Esophagus muscularis mucosa (tissue), 4 donors: ENCODE results near the gene ZNF436. TPM values are rescaled to one million over a fixed set of nuclear protein-coding genes. Genes with fewer than 3 reads are reported as not detected.
A peak's percentile ranks its signal among the peaks of the same experiment; 100 is the strongest.
"Not testable (repeated sequence)": the region's sequence is repeated elsewhere in the genome, so short reads cannot be mapped to it uniquely, and the experiment has no call there.

Experiments used
- DNase-seq: peaks from one replicate; pipeline ENCODE4 v3.0.0-alpha.2; 2017; ENCODE audit errors: extremely low spot score
- H3K27ac ChIP-seq, 4 donors: fragments of 200-600 bp; sonication (generic); replicated peaks in 1 of 4; 1 replicate in 3 of 4; 2 replicates in 1 of 4; pipeline ENCODE4 v1.5.1; 2016 to 2019; ENCODE audit warnings: mild to moderate bottlenecking in 1 of 4
- H3K27me3 ChIP-seq, 4 donors: fragments of 200-600 bp; sonication (generic); one replicate each; pipeline versions ENCODE4 v1.5.1 to v1.6.0; 2016 to 2019
- H3K36me3 ChIP-seq, 4 donors: fragments of 200-600 bp; sonication (generic); one replicate each; pipeline ENCODE4 v1.5.1; 2016 to 2019
- H3K4me1 ChIP-seq, 4 donors: fragments of 200-600 bp; sonication (generic); one replicate each; pipeline ENCODE4 v1.5.1; 2016 to 2019
- H3K4me3 ChIP-seq, 4 donors: fragments of 200-600 bp; sonication (generic); 1 replicate in 2 of 4; 2 replicates in 2 of 4; pipeline ENCODE4 v1.5.1; 2016 to 2019; ENCODE audit warnings: mild to moderate bottlenecking in 4 of 4, moderate library complexity in 1 of 4
- H3K9me3 ChIP-seq, 4 donors: fragments of 200-600 bp; sonication (generic); 1 replicate in 3 of 4; 2 replicates in 1 of 4; pipeline ENCODE4 v1.5.1; 2016 to 2019
- EP300 ChIP-seq: sonication (generic); formaldehyde crosslinking; IDR thresholded peaks from one replicate; pipeline ENCODE4 v1.6.1; 2017; ENCODE audit warnings: antibody characterized with exemption
- POLR2A ChIP-seq: fragments of 450-650 bp; IDR thresholded peaks from one replicate; pipeline ENCODE4 v1.6.1; 2017; ENCODE audit warnings: antibody characterized with exemption, moderate library complexity, mild to moderate bottlenecking, low read depth
- POLR2AphosphoS5 ChIP-seq, 2 donors: sonication (generic); formaldehyde crosslinking; IDR thresholded peaks; one replicate each; pipeline ENCODE4 v1.6.1; 2017; ENCODE audit warnings: antibody characterized with exemption in 2 of 2
- WGBS: methylation state at CpG from one replicate; pipeline ENCODE4 v1.1.5; 2018; 5-methylcytosine and 5-hydroxymethylcytosine counted together
- intact Hi-C: fragments of 100-400 bp; cut with DNase I; formaldehyde crosslinking; loops from one replicate; pipeline ENCODE4 v1.15.1; 2023
- total RNA-seq, 4 donors: library from RNA; depleted of rRNA; stranded (reverse); fragments of >200 nt; gene quantifications; one replicate each; pipeline versions ENCODE4 v1.1.0 to v1.2.1, GENCODE V29; 2016
- TF ChIP-seq, protein P1 (sequence below), 3 experiments: fragments of 200-600 bp in 2 of 3; fragments of 450-650 bp in 1 of 3; sonication (generic) in 2 of 3; IDR thresholded peaks; one replicate each; pipeline ENCODE4 v1.5.1; 2017 to 2019; ENCODE audit warnings: antibody characterized with exemption in 3 of 3, mild to moderate bottlenecking in 2 of 3, moderate library complexity in 1 of 3

ZNF436 gene
- total RNA-seq, 4 donors from 2014 or later, result 13.7 to 36.8 (median 16.4) TPM

DNA sequence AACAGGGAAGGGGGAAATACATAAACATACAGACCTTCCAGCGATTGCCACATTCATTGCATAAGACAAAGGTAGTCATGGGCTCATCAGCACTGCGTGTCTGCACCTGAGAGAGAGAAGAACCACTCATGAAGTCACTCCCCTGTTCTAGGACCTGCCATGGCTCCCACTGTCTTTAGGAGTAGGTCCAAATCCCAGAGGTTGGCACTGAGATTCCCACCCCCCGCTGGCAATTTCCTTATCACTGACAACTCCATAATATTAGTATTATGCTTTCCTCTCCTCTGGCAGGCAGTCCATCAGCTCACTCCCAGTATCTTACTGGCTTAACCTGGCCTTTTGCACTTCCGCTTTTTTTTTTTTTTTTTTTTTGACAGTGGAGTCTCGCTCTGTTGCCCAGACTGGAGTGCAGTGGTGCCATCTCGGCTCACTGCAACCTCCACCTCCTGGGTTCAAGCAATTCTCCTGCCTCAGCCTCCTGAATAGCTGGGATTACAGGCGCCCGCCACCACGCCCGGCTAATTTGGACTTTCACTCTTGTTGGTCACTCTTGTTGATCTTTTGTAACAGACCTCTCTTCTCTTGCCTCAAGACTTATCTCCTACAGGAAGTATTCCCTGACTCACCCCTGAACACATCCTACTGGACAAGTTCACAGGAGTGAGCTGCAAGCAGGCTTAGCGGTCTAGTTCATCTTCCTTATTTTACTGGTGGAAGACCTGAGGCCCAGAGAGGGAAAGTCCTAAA is 14.8 kb upstream of the ZNF436 start:
- no peak for DNase-seq
- peak overlapping the region in 2 of 4 donors; percentile 27 to 31 for H3K27ac ChIP-seq
- WGBS, result 80% methylated on average over 11 of the region's 11 CpGs

DNA sequence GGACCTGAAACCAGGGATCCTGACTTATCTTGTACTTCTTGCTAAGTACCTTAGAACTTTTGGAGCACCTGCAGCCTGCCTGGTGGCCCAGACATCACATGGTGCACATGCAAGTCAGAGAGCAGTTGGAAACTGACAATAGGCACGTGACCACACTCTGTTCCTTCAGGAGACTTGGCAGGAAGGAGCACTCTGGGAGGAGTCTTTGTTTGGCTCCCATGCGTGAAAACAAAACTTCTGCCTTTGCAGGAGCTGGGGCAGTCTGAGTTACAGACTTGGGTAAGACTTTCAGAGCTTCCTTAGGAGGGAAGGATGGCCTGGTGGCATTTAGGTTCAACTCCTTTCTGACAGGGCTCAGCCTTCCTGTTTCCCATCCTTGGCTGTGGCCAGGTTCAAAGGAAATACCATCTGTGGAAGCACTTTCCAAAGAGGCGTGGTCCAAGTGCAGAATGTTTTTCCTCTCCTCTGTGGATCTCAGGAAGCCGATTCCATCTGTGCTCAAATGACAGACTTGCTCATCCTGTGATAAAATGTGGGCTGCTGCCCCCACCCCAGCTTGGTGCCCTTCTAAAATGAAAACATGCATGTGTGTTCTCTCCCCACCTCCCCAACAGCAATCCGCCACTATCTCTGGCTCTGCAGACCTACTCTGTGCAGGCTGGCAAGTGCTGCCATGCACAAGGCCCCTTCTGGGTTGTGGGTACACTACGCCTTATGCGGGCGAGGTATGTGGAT is 14.1 kb upstream of the ZNF436 start:
- no peak for DNase-seq
- H3K36me3 ChIP-seq, result peaks cover 7 to 52% (median 20%) of the 10 kb centered on the region in 4 donors
- peak overlapping the region in 3 of 4 donors; percentile 2 to 27 (median 11) for H3K27ac ChIP-seq
- no peak overlapping the region for H3K4me3 ChIP-seq
- no peaks in the 10 kb centered on the region for H3K27me3 ChIP-seq
- 63% methylated on average over 7 of the region's 8 CpGs for WGBS
- intact Hi-C loops, result no loop called here
- peaks cover 14 to 27% (median 22%) of the 10 kb centered on the region in 4 donors for H3K4me1 ChIP-seq
- H3K9me3 ChIP-seq, result no peaks in the 10 kb centered on the region
- peak in 1 of 2 donors; percentile 39 for TF ChIP-seq POLR2AphosphoS5 (IDR thresholded peaks at IDR 0.05)
- no peak for TF ChIP-seq EP300

More for the DNA sequence above, 14.8 kb upstream of the ZNF436 start:
- H3K27me3 ChIP-seq, result no peaks in the 10 kb centered on the region
- H3K9me3 ChIP-seq, result no peaks in the 10 kb centered on the region
- peaks cover 7 to 52% (median 20%) of the 10 kb centered on the region in 4 donors for H3K36me3 ChIP-seq
- TF ChIP-seq EP300 (no peak), POLR2A (no peak), POLR2AphosphoS5 (IDR thresholded peaks at IDR 0.05) (no peak)
- TF ChIP-seq, protein P1, sequence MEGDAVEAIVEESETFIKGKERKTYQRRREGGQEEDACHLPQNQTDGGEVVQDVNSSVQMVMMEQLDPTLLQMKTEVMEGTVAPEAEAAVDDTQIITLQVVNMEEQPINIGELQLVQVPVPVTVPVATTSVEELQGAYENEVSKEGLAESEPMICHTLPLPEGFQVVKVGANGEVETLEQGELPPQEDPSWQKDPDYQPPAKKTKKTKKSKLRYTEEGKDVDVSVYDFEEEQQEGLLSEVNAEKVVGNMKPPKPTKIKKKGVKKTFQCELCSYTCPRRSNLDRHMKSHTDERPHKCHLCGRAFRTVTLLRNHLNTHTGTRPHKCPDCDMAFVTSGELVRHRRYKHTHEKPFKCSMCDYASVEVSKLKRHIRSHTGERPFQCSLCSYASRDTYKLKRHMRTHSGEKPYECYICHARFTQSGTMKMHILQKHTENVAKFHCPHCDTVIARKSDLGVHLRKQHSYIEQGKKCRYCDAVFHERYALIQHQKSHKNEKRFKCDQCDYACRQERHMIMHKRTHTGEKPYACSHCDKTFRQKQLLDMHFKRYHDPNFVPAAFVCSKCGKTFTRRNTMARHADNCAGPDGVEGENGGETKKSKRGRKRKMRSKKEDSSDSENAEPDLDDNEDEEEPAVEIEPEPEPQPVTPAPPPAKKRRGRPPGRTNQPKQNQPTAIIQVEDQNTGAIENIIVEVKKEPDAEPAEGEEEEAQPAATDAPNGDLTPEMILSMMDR (IDR thresholded peaks at IDR 0.05), result no peak
- intact Hi-C loops, result no loop called here
- no peak overlapping the region for H3K4me3 ChIP-seq
- peaks cover 14 to 22% (median 19%) of the 10 kb centered on the region in 4 donors for H3K4me1 ChIP-seq

DNA sequence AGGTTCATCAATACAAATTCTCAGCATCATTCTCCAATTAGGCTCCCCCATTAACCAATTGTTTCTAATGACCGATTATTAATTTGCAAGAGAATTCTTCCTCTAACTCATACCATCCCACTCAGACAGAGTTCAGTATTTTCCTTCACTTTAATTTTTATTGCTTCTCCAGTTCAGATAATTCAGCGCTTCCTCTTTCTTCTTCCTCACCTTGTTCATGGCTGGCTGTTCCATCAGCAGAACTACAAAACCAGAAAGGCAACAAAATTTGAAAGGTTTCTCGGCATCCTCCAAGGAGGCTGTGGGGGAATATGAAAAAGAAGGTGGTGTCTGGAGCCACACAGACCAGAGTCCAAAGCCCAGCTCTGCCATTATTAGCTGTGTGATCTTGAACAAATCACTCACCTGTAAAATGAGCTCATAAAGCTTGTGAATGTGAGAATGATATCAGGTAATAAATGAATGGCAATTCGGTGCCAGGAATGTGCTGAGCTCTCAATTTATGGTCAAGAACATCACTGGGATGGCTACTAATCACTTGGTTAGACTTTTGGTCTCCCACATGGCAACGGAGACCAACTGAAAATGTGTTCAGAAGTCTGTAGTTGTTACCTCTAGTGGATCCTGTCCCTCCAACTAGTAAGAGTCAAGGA is 11.7 kb upstream of the ZNF436 start:
- Histone ChIP-seq H3K4me3 (no peak overlapping the region), H3K4me1 (peaks cover 23 to 48% (median 40%) of the 10 kb centered on the region in 4 donors), H3K9me3 (no peaks in the 10 kb centered on the region), H3K27ac (no peak overlapping the region), H3K27me3 (no peaks in the 10 kb centered on the region), H3K36me3 (peaks cover 7 to 42% (median 15%) of the 10 kb centered on the region in 4 donors)
- 91% methylated on average over 5 of the region's 5 CpGs for WGBS
- intact Hi-C loops, result no loop called here
- no peak for DNase-seq
- TF ChIP-seq POLR2AphosphoS5 (IDR thresholded peaks at IDR 0.05) (no peak), POLR2A (no peak)

DNA sequence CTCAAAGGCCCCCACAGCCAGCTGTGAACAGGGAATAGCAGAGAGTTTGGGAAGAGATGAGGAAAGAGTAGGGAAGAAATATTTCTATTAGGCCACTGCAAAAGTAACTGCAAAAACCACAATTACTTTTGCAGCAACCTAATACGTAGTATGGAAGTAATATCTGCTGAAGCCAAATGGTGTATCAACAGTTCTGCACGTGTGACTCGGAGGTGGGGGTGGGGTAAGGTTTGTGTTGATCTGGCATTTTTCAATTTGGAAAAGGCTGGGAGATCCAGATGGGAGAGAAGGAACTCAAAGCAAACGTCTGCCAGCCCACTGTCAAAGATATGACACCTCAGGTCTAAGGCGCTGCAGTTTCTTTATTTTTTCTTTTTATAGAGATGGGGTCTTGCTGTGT is 11.1 kb upstream of the ZNF436 start:
- Histone ChIP-seq H3K27me3 (no peaks in the 10 kb centered on the region), H3K27ac (peak overlapping the region in 1 of 4 donors; percentile 33), H3K9me3 (no peaks in the 10 kb centered on the region), H3K4me1 (peaks cover 23 to 54% (median 41%) of the 10 kb centered on the region in 4 donors), H3K36me3 (peaks cover 7 to 37% (median 15%) of the 10 kb centered on the region in 4 donors), H3K4me3 (no peak overlapping the region)
- TF ChIP-seq EP300, result no peak
- TF ChIP-seq POLR2A, result no peak
- no peak for DNase-seq
- intact Hi-C loops, result no loop called here
- WGBS, result 46% methylated on average over 5 of the region's 5 CpGs

DNA sequence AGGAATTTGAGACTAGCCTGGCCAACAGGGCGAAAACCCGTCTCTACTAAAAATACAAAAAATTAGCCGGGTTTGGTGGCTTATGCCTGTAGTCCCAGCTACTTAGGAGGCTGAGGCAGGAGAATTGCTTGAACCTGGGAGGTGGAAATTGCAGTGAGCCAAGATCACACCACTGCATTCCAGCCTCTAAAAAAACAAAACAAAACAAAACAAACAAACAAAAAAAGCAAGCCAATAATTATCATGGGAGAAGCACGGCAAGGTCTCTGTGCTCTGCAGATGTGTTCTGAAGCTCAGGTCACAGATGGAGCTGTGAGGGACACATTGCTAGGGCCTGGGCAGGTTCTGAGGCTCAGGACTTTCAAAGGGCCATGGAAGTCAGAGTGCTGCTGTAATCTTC is 10.6 kb upstream of the ZNF436 start:
- DNase-seq, H3K9me3 ChIP-seq, intact Hi-C loops, H3K4me3 ChIP-seq, H3K27me3 ChIP-seq: not testable (repeated sequence)
- Histone ChIP-seq H3K36me3 (peaks cover 7 to 32% (median 15%) of the 10 kb centered on the region in 4 donors), H3K27ac (peak overlapping the region in 1 of 4 donors; percentile 33), H3K4me1 (peaks cover 23 to 51% (median 41%) of the 10 kb centered on the region in 4 donors)
- WGBS, result 70% methylated on average over 4 of the region's 4 CpGs

DNA sequence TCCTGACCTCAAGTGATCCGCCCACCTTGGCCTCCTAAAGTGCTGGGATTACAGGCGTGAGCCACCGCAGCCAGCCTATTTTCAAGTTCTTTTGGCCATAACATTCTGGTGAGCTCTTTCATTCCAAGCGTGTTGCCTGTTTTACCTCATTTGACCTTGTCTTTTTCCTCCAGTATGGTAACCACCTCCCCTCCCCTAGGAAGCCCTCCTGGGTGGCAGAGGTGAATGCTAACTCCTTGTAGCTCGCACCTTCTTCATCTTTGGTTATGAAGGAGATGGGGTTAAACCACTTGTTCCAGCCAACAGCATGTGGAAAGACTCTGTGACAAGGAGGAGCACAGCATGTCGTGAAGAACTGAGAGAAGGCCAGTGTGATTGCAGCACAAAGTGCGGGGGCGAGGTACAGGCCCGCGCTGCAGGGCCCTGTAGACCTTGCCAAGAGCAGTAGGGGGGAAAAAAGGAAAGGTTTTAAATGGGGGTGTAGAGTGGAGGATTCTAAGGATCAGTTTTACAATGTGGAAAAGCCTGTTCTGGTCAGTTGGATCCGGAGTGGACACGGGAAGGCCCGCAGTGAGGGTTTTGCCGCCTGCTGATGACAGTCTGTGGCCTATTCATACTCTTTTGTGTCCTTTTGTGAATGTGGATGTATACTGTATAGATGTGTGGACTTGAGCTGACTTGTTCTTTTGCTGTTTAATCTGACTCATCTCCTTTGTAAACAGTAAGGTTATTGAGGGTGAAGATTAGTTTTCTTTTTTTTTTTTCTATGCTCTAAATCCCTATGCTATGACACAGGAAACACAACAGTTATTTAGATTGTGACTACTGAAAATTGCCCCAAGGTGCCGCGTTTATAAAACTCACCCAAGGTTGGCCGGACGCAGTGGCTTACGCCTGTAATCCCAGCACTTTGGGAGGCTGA is 7.5 kb upstream of the ZNF436 start:
- intact Hi-C loops, result no loop called here
- TF ChIP-seq, protein P1 (IDR thresholded peaks at IDR 0.05), result no peak
- peak; percentile 24 to 44 for TF ChIP-seq POLR2AphosphoS5 (IDR thresholded peaks at IDR 0.05)
- no peak for TF ChIP-seq EP300
- no peak for TF ChIP-seq POLR2A
- Histone ChIP-seq H3K27ac (peak overlapping the region; percentile 60 to 82 (median 74)), H3K27me3 (no peaks in the 10 kb centered on the region), H3K4me1 (peaks cover 13 to 34% (median 28%) of the 10 kb centered on the region in 4 donors), H3K4me3 (no peak overlapping the region), H3K36me3 (peaks cover 7 to 16% (median 8%) of the 10 kb centered on the region in 4 donors), H3K9me3 (no peaks in the 10 kb centered on the region)
- DNase-seq, result no peak
- WGBS, result 53% methylated on average over 19 of the region's 19 CpGs

DNA sequence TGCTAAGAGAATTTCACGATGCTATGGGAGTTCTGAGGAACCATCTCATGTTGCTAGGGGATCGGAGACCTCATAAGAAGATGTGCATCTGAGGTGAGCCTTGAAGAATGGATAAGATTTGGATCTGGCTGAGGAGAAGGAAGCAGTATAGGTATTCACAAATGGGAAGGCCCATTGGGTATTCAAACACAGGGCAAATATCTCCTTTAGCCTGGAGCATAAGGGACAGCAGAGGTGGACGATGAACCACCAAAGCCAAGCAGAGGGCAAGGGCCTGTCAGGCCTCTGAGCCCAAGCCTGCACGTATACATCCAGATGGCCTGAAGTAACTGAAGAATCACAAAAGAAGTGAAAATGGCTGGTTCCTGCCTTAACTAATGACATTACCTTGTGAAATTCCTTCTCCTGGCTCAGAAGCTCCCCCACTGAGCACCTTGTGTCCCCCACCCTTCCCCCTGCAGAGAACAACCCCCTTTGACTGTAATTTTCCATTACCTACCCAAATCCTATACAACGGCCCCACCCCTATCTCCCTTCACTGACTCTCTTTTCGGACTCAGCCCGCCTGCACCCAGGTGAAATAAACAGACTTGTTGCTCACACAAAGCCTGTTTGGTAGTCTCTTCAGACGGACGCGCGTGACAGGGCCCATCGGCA is 4.6 kb upstream of the ZNF436 start:
- H3K27ac ChIP-seq, intact Hi-C loops, H3K36me3 ChIP-seq, DNase-seq, H3K27me3 ChIP-seq, H3K4me3 ChIP-seq, H3K9me3 ChIP-seq: not testable (repeated sequence)
- 92% methylated on average over 12 of the region's 12 CpGs for WGBS
- H3K4me1 ChIP-seq, result peaks cover 36 to 62% (median 55%) of the 10 kb centered on the region in 4 donors
